Measurements from ENCODE around the gene CPEB2. TPM values are rescaled to one million over a fixed set of nuclear protein-coding genes. Genes with fewer than 3 reads are reported as not detected.
A peak's percentile ranks its signal among the peaks of the same experiment; 100 is the strongest.

Gene CPEB2
- total and polyA plus RNA-seq, 2 of the 8 experiments (the other 6 are each of a cell fraction or from before 2014, with no cell fraction given), result 0.39 to 1.9 TPM

DNA sequence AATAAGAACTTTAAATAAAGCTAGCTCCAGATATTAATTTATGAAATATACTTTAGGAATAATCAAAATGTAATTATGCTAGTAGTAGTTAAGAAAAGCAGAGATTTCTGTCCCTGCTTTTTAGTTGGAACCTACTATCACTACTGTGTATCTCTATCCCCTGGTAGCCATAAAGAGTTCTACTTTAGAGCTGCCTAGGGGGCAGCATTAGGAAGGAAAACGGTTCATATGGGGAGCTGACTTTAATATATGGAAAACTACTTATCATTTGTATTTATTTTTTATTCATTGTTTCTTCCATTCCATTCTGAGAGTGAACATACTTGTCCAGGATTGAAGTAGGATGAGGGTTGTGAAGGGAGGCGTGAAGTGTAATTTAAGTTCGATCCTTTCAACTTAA is 40.9 kb downstream of the CPEB2 start:
- Histone ChIP-seq H3K9me3 (ENCODE audit: insufficient read depth in 2 of 2, low read depth in 1 of 2, low read length in 1 of 2) (no peaks in the 10 kb centered on the region), H4K20me1 (replicated peaks in 1 of 2; ENCODE audit: control insufficient read depth in 1 of 2, insufficient read depth in 2 of 2, low read length in 2 of 2) (no peaks in the 10 kb centered on the region), H4K91ac (replicated peaks; ENCODE audit: insufficient read length, low read length) (no peak overlapping the region), H3K23me2 (ENCODE audit: low read depth, low read length) (no peaks in the 10 kb centered on the region), H2BK20ac (ENCODE audit: low read length) (no peak overlapping the region), H3K27me3 (replicated peaks in 1 of 4; ENCODE audit: control insufficient read depth in 3 of 4, extremely low read depth in 1 of 4, insufficient read depth in 3 of 4, low read length in 3 of 4) (no peaks in the 10 kb centered on the region), H4K8ac (ENCODE audit: extremely low read depth, insufficient read depth, low read length) (no peak overlapping the region), H3K79me2 (ENCODE audit: control insufficient read depth in 1 of 2, insufficient read depth in 2 of 2, low read length in 2 of 2) (no peaks in the 10 kb centered on the region), H3K4me3 (ENCODE audit: extremely low read depth in 1 of 4, insufficient read depth in 2 of 4, low read depth in 3 of 4, low read length in 4 of 4) (no peak overlapping the region), H2BK120ac (replicated peaks; ENCODE audit: low read depth, low read length) (no peak overlapping the region), H2BK5ac (ENCODE audit: low read depth, low read length) (no peak overlapping the region), H3K14ac (ENCODE audit: insufficient read length) (no peak overlapping the region), H3K56ac (replicated peaks; ENCODE audit: insufficient read length, low read depth, low read length) (no peak overlapping the region), H3K4ac (replicated peaks; ENCODE audit: insufficient read length, low read depth, low read length) (no peak overlapping the region), H3K36me3 (ENCODE audit: control insufficient read depth in 2 of 4, insufficient read depth in 4 of 4, low read length in 3 of 4) (no peaks in the 10 kb centered on the region), H3K79me1 (ENCODE audit: low read depth, low read length) (no peaks in the 10 kb centered on the region), H2AK5ac (ENCODE audit: low read depth, low read length) (no peak overlapping the region), H3K27ac (ENCODE audit: low read depth, low read length) (no peak overlapping the region), H3K4me2 (ENCODE audit: insufficient read depth in 1 of 2, low read depth in 2 of 2, low read length in 2 of 2) (no peak overlapping the region), H3K23ac (ENCODE audit: insufficient read length) (no peak overlapping the region), H3K4me1 (replicated peaks in 1 of 4; ENCODE audit: control insufficient read depth in 3 of 4, insufficient read depth in 4 of 4, low read length in 3 of 4) (no peaks in the 10 kb centered on the region), H3K9ac (replicated peaks in 1 of 4; ENCODE audit: extremely low read depth in 1 of 4, low read depth in 3 of 4, low read length in 3 of 4) (no peak overlapping the region), H2BK15ac (ENCODE audit: low read length) (no peak overlapping the region), H2AFZ (ENCODE audit: low read length) (no peak overlapping the region), H4K5ac (ENCODE audit: insufficient read length, low read depth, low read length) (no peak overlapping the region), H3K18ac (ENCODE audit: extremely low read depth, low read length) (no peak overlapping the region), H2BK12ac (ENCODE audit: low read depth, low read length) (no peak overlapping the region)
- 76% methylated on average over 3 of the region's 3 CpGs; no CpG with 5 or more reads in 1 of the 2 experiments for WGBS, 2 experiments (ENCODE audit: extremely low coverage in 1 of 2, insufficient coverage in 1 of 2, insufficient read length in 1 of 2, insufficient replicate concordance in 2 of 2, low coverage in 1 of 2, low lambda C conversion rate in 2 of 2, missing lambda C conversion rate in 1 of 2)
- FAIRE-seq (no peak), DNase-seq (ENCODE audit: low read depth in 1 of 2, low spot score in 2 of 2) (no peak)
- ChIA-PET POLR2A (ENCODE audit: partially characterized antibody) (no interaction called here), CTCF (ENCODE audit: partially characterized antibody) (interaction anchor here (0.6 to 1.3 kb wide), 3 partner anchors 92 to 154 kb away, joined by 3 to 6 read pairs (median 3); no protein-coding TSS in a partner anchor)
- TF ChIP-seq, protein P1, sequence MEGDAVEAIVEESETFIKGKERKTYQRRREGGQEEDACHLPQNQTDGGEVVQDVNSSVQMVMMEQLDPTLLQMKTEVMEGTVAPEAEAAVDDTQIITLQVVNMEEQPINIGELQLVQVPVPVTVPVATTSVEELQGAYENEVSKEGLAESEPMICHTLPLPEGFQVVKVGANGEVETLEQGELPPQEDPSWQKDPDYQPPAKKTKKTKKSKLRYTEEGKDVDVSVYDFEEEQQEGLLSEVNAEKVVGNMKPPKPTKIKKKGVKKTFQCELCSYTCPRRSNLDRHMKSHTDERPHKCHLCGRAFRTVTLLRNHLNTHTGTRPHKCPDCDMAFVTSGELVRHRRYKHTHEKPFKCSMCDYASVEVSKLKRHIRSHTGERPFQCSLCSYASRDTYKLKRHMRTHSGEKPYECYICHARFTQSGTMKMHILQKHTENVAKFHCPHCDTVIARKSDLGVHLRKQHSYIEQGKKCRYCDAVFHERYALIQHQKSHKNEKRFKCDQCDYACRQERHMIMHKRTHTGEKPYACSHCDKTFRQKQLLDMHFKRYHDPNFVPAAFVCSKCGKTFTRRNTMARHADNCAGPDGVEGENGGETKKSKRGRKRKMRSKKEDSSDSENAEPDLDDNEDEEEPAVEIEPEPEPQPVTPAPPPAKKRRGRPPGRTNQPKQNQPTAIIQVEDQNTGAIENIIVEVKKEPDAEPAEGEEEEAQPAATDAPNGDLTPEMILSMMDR (IDR thresholded peaks at IDR 0.05; ENCODE audit: control extremely low read depth in 1 of 3, insufficient read depth in 1 of 3, low read depth in 1 of 3, low read length in 3 of 3), result peak in 2 of 3 experiments; percentile 11 to 14; a peak in 2 of 4 replicates
- no peak for TF ChIP-seq FOSL1 (IDR thresholded peaks at IDR 0.05; ENCODE audit: insufficient read depth, low read depth, low read length)
- TF ChIP-seq TBP (IDR thresholded peaks at IDR 0.05; ENCODE audit: low read depth, low read length), result no peak
- no peak for TF ChIP-seq HDAC2 (IDR thresholded peaks at IDR 0.05; ENCODE audit: borderline replicate concordance in 1 of 2, low read depth in 2 of 2, low read length in 2 of 2)
- no peak for TF ChIP-seq POLR2AphosphoS5 (IDR thresholded peaks at IDR 0.05; ENCODE audit: low read depth, low read length)
- TF ChIP-seq RAD21 (IDR thresholded peaks at IDR 0.05 in 1 of 2, conservative IDR thresholded peaks at IDR 0.05 in 1 of 2; ENCODE audit: low read depth in 2 of 2, low read length in 2 of 2), result peak; percentile 35 to 52

All from H1 (cell line).